ENCODE measurements around the gene CEACAM8.
A peak's percentile ranks its signal among the peaks of the same experiment; 100 is the strongest.
"Not testable (repeated sequence)": the region's sequence is repeated elsewhere in the genome, so short reads cannot be mapped to it uniquely, and the experiment has no call there.

The CEACAM8 gene

GRCh38 chr19:42571116-42571515 is 23.6 kb downstream of the CEACAM8 start:
- DNase-seq: no peak

GRCh38 chr19:42569193-42569592 is 25.5 kb downstream of the CEACAM8 start:
- DNase-seq: no peak

GRCh38 chr19:42568006-42568405 is 26.7 kb downstream of the CEACAM8 start:
- no peak for DNase-seq

- DNase-seq: no peak
Observed at GRCh38 chr19:42567567-42567966, 27.2 kb downstream of the CEACAM8 start.

GRCh38 chr19:42563352-42564210 is 31.1 kb downstream of the CEACAM8 start:
- DNase-seq: peak; percentile 31

GRCh38 chr19:42561512-42561911 is 33.2 kb downstream of the CEACAM8 start:
- no peak for DNase-seq

GRCh38 chr19:42560731-42561130 is 34.0 kb downstream of the CEACAM8 start:
- DNase-seq: no peak

- DNase-seq: no peak
Observed at GRCh38 chr19:42558450-42559150, 36.1 kb downstream of the CEACAM8 start.

GRCh38 chr19:42557386-42557871 is 37.3 kb downstream of the CEACAM8 start:
- DNase-seq: not testable (repeated sequence)

- no peak for DNase-seq
Observed at GRCh38 chr19:42555801-42556200, 38.9 kb downstream of the CEACAM8 start.

GRCh38 chr19:42555317-42555716 is 39.4 kb downstream of the CEACAM8 start:
- no peak for DNase-seq

GRCh38 chr19:42554046-42554575 is 40.6 kb downstream of the CEACAM8 start:
- DNase-seq: no peak

- DNase-seq: no peak
Observed at GRCh38 chr19:42553292-42554045, 41.3 kb downstream of the CEACAM8 start.

GRCh38 chr19:42552086-42553065 is 42.3 kb downstream of the CEACAM8 start:
- DNase-seq: no peak

- DNase-seq: not testable (repeated sequence)
Observed at GRCh38 chr19:42550521-42550920, 44.2 kb downstream of the CEACAM8 start.

GRCh38 chr19:42549067-42549466 is 45.7 kb downstream of the CEACAM8 start:
- DNase-seq: not testable (repeated sequence)

GRCh38 chr19:42548552-42548951 is 46.2 kb downstream of the CEACAM8 start:
- no peak for DNase-seq

- no peak for DNase-seq
Observed at GRCh38 chr19:42547929-42548328, 46.8 kb downstream of the CEACAM8 start.

- no peak for DNase-seq
Observed at GRCh38 chr19:42546831-42547500, 47.8 kb downstream of the CEACAM8 start.

- DNase-seq: no peak
Observed at GRCh38 chr19:42544146-42544545, 50.6 kb downstream of the CEACAM8 start.

- no peak for DNase-seq
Observed at GRCh38 chr19:42542791-42543190, 51.9 kb downstream of the CEACAM8 start.

Data from stimulated activated CD4-positive, alpha-beta T cell treated with anti-CD3 and anti-CD28 coated beads, Interleukin-15, amount 100 ng/mL, for 24 hours (primary cell).